GM18907 (cell line): ENCODE results near the gene HOXA10.

Experiments used
- ATAC-seq: cut with Tn5 transposase; IDR thresholded peaks from one replicate; pipeline ENCODE4 v1.9.1; 2021; ENCODE audit warnings: mild to moderate bottlenecking, moderate library complexity; ENCODE audit not compliant: unreplicated experiment

Gene HOXA10

GRCh38 chr7:27146491-27147198 is 27.5 kb downstream of the HOXA10 start:
- no peak for ATAC-seq

GRCh38 chr7:27145914-27146412 is 28.2 kb downstream of the HOXA10 start:
- ATAC-seq: no peak

- ATAC-seq: no peak
Measured at GRCh38 chr7:27145165-27145913, 28.8 kb downstream of the HOXA10 start.

GRCh38 chr7:27144781-27145164 is 29.3 kb downstream of the HOXA10 start:
- no peak for ATAC-seq

GRCh38 chr7:27143950-27144780 is 30.0 kb downstream of the HOXA10 start:
- no peak for ATAC-seq

GRCh38 chr7:27143023-27143949 is 30.8 kb downstream of the HOXA10 start, which contains the start of gene HOXA5:
TSS of gene HOXA5 (minus strand) at chr7:27143681. CDS start at chr7:27143607, 74 bp downstream.
- no peak for ATAC-seq

GRCh38 chr7:27142580-27143022 is 31.5 kb downstream of the HOXA10 start:
- ATAC-seq: no peak

- no peak for ATAC-seq
Measured at GRCh38 chr7:27141923-27142579, 32.1 kb downstream of the HOXA10 start.

GRCh38 chr7:27141137-27141922 is 32.8 kb downstream of the HOXA10 start:
- no peak for ATAC-seq

- no peak for ATAC-seq
Measured at GRCh38 chr7:27140126-27140857, 33.8 kb downstream of the HOXA10 start.

- ATAC-seq: no peak
Measured at GRCh38 chr7:27139334-27140125, 34.6 kb downstream of the HOXA10 start.

GRCh38 chr7:27138985-27139333 is 35.2 kb downstream of the HOXA10 start:
- ATAC-seq: no peak

- no peak for ATAC-seq
Measured at GRCh38 chr7:27138472-27138871, 35.6 kb downstream of the HOXA10 start.

GRCh38 chr7:27137640-27138315 is 36.3 kb downstream of the HOXA10 start:
- ATAC-seq: no peak

- ATAC-seq: no peak
Measured at GRCh38 chr7:27134392-27134791, 39.7 kb downstream of the HOXA10 start.

- no peak for ATAC-seq
Measured at GRCh38 chr7:27133409-27134231, 40.5 kb downstream of the HOXA10 start.
